Measurements from ENCODE around the gene TEAD3.

DNA sequence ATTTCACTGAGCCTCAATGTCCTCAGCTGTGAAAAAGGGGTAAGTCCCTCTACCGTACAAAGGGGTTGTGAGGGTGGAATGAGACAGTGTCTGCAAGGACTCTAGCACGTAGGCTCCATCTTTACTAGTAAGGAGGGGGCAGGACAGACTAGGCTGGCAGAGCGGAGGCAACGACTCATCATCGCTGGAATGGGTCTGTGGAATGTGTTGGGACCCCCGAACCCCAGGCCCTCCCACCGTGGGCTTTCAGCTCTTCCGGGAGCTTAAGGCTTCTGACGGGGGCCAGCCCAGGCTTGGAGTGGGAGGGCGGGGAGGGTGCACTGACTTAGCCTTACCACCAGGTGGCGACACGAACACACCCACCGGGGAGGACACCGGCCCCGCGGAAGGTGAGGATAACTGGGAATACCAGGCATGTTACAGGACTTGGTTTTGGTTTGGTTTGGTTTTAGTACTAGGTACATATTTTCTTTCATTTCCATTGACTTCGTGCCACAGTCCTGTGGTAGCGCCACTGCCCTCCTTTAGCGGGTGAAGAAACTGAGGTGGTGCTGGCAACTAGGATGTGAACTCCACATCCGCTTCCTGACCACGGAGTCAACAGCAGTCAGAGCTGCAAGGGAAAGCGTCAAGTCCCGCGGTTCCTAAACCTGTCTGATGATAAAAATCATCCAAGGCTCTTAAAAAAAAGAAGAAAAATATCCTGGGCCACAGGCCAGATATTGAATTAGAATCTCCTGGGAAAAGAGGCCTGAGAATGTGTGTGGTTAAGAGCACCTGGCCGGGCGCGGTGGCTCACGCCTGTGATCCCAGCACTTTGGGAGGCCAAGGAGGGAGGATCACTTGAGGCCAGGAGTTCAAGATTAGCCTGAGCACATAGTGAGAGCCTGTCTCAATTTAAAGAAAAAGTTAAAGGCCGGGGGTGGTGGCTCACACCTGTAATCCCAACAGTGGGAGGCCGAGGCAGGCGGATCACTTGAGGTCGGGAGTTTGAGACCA, 26.1 kb upstream of the TEAD3 start:
- TF ChIP-seq POLR2A (IDR thresholded peaks at IDR 0.05; ENCODE audit: low read length) (no peak), GATA1 (IDR thresholded peaks at IDR 0.05; ENCODE audit: low read depth, low read length) (no peak)

All from erythroblast (primary cell).